ENCODE results near the gene SGPP2. TPM values are rescaled to one million over a fixed set of nuclear protein-coding genes. Genes with fewer than 3 reads are reported as not detected.

SGPP2 gene
- total and polyA plus RNA-seq, 2 donors (not counting 3 experiments of a cell fraction or from before 2014, with no cell fraction given), result not detected

- H3K4me3 ChIP-seq (replicated peaks in 1 of 3; ENCODE audit: insufficient read depth in 1 of 3, low read depth in 1 of 3, low read length in 3 of 3), result no peak overlapping the region
- no peak for TF ChIP-seq FOS (IDR thresholded peaks at IDR 0.05; ENCODE audit: borderline replicate concordance, insufficient read depth, low read length)
- TF ChIP-seq EZH2 (IDR thresholded peaks at IDR 0.05; ENCODE audit: borderline replicate concordance, low read depth, low read length, severe bottlenecking), result no peak
- TF ChIP-seq MYC (IDR thresholded peaks at IDR 0.05; ENCODE audit: low read depth, low read length), result no peak
- TF ChIP-seq POLR2AphosphoS5 (IDR thresholded peaks at IDR 0.05; ENCODE audit: insufficient read depth, low read depth, low read length), result no peak
- TF ChIP-seq CTCF (IDR thresholded peaks at IDR 0.05; ENCODE audit: extremely low read depth in 1 of 2, insufficient read depth in 1 of 2, low read depth in 1 of 2, low read length in 2 of 2), result no peak
- TF ChIP-seq POLR2A (IDR thresholded peaks at IDR 0.05; ENCODE audit: low read depth, low read length), result no peak
- TF ChIP-seq JUN (IDR thresholded peaks at IDR 0.05; ENCODE audit: borderline replicate concordance, insufficient read depth, insufficient read length, low read depth), result no peak
- no peak for TF ChIP-seq GATA2 (IDR thresholded peaks at IDR 0.05; ENCODE audit: insufficient read depth, insufficient read length, low read depth, low read length)
- no peak for TF ChIP-seq MAX (IDR thresholded peaks at IDR 0.05; ENCODE audit: insufficient read depth, insufficient read length)
- DNase-seq (ENCODE audit: low read depth, low spot score) (no peak), FAIRE-seq (no peak)
- H3K9ac ChIP-seq (replicated peaks; ENCODE audit: extremely low read depth, insufficient read depth, low read length), result no peak overlapping the region
- H3K79me2 ChIP-seq (ENCODE audit: control insufficient read depth, insufficient read depth, low read length), result no peaks in the 10 kb centered on the region
- intact Hi-C loops (cut with micrococcal nuclease), result loop anchor here (1.0 kb wide), 1 partner anchor 118 kb away; no protein-coding TSS in a partner anchor
- H3K4me1 ChIP-seq (ENCODE audit: control insufficient read depth, extremely low read depth, insufficient read depth, low read length), result no peaks in the 10 kb centered on the region
- no peaks in the 10 kb centered on the region for H3K36me3 ChIP-seq (ENCODE audit: control insufficient read depth in 2 of 2, extremely low read depth in 1 of 2, insufficient read depth in 2 of 2, low read length in 2 of 2)
- no peaks in the 10 kb centered on the region for H4K20me1 ChIP-seq (replicated peaks; ENCODE audit: control insufficient read depth, extremely low read depth, insufficient read depth, low read length)
- no peak overlapping the region for H2AFZ ChIP-seq (ENCODE audit: low read depth, low read length)
- H3K9me1 ChIP-seq (replicated peaks; ENCODE audit: control insufficient read depth, extremely low read depth, insufficient read depth, low read length), result no peaks in the 10 kb centered on the region
- BruUV-seq (replicated peaks), result no TSS peak
- H3K27me3 ChIP-seq (ENCODE audit: control insufficient read depth in 2 of 2, insufficient read depth in 2 of 2, low read length in 2 of 2), result no peaks in the 10 kb centered on the region
- dilution Hi-C loops (cut with MboI; ENCODE audit: extremely low pct_ligation_motif_present, low sequenced_read_pairs), result no loop called here
- ChIA-PET CTCF (interaction anchor here (1.5 kb wide), 1 partner anchor 118 kb away, joined by 3 read pairs; no protein-coding TSS in a partner anchor), POLR2A (no interaction called here)
- no peaks in the 10 kb centered on the region for H3K9me3 ChIP-seq (replicated peaks; ENCODE audit: control insufficient read depth, insufficient read depth, low read length)
- H3K27ac ChIP-seq (ENCODE audit: insufficient read depth, low read depth, low read length), result no peak overlapping the region
- no peak overlapping the region for H3K4me2 ChIP-seq (ENCODE audit: insufficient read depth, low read length)
These were observed 11.7 kb downstream of the SGPP2 start for GRCh38 chr2:222436040-222436413.
